Epithelial cell of esophagus (primary cell): ENCODE data around the gene AMOTL1.

Experiments
- DNase-seq: peaks from one replicate; pipeline ENCODE4 v3.0.0; 2010; ENCODE audit warnings: low read depth
- H3K4me3 ChIP-seq: 2 replicates; pipeline ENCODE4 v1.5.1; 2011; ENCODE audit warnings: mild to moderate bottlenecking, low read length, control low read depth
- TF ChIP-seq, protein P1 (sequence below): IDR thresholded peaks from 2 replicates; pipeline ENCODE4 v1.5.1; 2011; ENCODE audit warnings: low read depth, mild to moderate bottlenecking, low read length, control low read depth, inconsistent platforms; ENCODE audit not compliant: insufficient read depth; ENCODE audit errors: missing control alignments

The AMOTL1 gene

DNA sequence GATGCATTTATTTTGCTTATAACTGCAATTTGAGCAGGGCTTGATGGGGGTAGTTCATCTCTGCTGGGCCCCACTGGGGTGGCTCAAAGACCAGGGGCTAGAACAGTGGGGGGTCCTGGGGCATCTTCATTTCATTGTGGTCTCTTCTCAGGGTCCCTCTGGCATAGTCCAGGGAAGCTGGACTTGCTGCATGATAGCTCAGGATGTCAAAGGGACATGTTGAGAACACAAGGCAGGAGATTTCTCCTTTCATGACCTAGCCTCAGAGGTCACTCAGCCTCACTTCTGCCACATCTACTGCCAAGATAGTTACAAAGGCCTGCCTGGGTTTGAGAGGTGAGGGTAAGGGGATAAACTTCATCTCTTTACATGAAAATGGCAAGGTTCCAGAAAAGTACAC is 115.7 kb downstream of the AMOTL1 start:
- no peak overlapping the region for H3K4me3 ChIP-seq
- TF ChIP-seq, protein P1, sequence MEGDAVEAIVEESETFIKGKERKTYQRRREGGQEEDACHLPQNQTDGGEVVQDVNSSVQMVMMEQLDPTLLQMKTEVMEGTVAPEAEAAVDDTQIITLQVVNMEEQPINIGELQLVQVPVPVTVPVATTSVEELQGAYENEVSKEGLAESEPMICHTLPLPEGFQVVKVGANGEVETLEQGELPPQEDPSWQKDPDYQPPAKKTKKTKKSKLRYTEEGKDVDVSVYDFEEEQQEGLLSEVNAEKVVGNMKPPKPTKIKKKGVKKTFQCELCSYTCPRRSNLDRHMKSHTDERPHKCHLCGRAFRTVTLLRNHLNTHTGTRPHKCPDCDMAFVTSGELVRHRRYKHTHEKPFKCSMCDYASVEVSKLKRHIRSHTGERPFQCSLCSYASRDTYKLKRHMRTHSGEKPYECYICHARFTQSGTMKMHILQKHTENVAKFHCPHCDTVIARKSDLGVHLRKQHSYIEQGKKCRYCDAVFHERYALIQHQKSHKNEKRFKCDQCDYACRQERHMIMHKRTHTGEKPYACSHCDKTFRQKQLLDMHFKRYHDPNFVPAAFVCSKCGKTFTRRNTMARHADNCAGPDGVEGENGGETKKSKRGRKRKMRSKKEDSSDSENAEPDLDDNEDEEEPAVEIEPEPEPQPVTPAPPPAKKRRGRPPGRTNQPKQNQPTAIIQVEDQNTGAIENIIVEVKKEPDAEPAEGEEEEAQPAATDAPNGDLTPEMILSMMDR, result no peak
- DNase-seq, result no peak

DNA sequence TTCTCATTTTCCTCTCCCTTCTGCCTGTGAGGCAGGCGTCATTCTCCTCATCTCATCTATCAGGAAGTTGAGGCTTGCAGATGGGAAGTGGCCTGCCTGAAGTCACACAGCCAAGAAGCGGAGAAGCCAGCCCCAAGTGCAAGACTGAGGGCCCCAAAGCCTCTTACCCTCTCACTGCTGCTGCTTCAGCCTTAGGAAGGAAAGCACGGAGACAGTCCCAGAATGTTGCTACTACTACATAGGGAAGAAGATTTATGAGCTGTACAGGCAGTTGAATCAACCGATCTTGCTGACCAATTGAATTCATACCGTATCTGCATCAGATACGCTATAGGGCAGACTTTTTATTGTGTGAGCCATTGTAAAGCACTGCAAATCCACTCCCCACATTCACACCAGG is 116.2 kb downstream of the AMOTL1 start:
- TF ChIP-seq, protein P1, result no peak
- DNase-seq, result no peak

GRCh38 chr11:94885133-94885532 is 117.0 kb downstream of the AMOTL1 start:
- peak; percentile 80 for DNase-seq
- TF ChIP-seq, protein P1, result no peak
- H3K4me3 ChIP-seq, result no peak overlapping the region

More for the DNA sequence above, 116.2 kb downstream of the AMOTL1 start:
- no peak overlapping the region for H3K4me3 ChIP-seq

GRCh38 chr11:94885581-94885980 is 117.4 kb downstream of the AMOTL1 start:
- no peak for DNase-seq
- H3K4me3 ChIP-seq, result no peak overlapping the region
- TF ChIP-seq, protein P1, result no peak

GRCh38 chr11:94888204-94888603 is 120.0 kb downstream of the AMOTL1 start:
- TF ChIP-seq, protein P1, result no peak
- H3K4me3 ChIP-seq, result no peak overlapping the region
- no peak for DNase-seq

GRCh38 chr11:94895451-94895850 is 127.3 kb downstream of the AMOTL1 start:
- DNase-seq, result peak; percentile 52
- TF ChIP-seq, protein P1, result no peak
- no peak overlapping the region for H3K4me3 ChIP-seq

DNA sequence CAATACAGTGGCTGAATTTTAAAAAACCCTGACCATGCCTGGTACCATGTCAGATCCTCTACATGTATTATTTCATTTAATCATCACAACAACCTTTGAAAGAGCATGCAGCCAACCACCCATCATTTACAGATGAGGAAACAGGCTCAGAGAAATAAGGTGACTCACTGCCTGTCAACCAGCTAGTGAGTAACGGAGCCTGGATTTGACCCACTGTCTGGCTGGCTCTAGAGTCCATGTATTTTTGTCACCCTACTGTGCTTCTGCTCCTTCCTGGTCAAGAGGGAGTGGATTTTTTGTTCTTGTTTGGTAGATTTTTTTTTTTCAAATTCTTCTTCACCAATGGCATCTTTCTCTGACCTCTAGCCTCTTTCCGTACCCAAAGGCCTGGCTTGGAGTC is 127.8 kb downstream of the AMOTL1 start:
- no peak overlapping the region for H3K4me3 ChIP-seq
- TF ChIP-seq, protein P1, result no peak
- DNase-seq, result peak; percentile 80
